ENCODE results near the gene STT3B. TPM values are rescaled to one million over a fixed set of nuclear protein-coding genes. Genes with fewer than 3 reads are reported as not detected.

STT3B gene
- total and polyA plus RNA-seq, 7 experiments from 2014 or later: 109 to 149 (median 131) TPM

DNA sequence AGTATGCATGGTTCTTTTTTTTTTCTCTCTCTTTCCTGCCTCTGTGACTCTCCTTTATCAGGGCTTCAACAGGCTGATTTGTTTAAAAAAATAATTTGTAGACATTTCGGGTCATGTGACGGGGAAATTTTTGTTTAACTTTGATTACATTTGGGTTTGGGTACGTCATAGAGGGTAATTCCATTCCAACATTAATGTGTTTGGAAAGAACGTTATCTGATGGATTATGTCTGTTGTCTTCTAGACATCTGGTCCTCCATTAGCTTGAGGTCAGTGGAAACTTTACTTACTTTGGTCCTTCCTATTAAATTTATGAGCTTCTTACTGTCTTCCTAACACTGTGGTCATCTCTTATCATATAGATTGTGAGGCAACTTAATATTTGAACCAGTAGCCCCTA, 80.9 kb downstream of the STT3B start:
- POLR2A ChIA-PET: no interaction called here
- Mint-ChIP-seq H3K4me1 (peaks cover 37 to 83% (median 58%) of the 10 kb centered on the region in 7 donors), H3K4me3 (peak overlapping the region in 1 of 10 donors; percentile 19), H3K36me3 (peaks cover 0 to 64% (median 51%) of the 10 kb centered on the region in 5 donors), H3K27ac (peak overlapping the region in 5 of 9 donors; percentile 21 to 58 (median 48)), H3K27me3 (no peaks in the 10 kb centered on the region), H3K9me3 (peaks cover 0 to 2% (median 0%) of the 10 kb centered on the region in 11 donors)
- Histone ChIP-seq H3K36me3 (ENCODE audit: control insufficient read depth in 2 of 3, insufficient read depth in 3 of 3, low read length in 3 of 3) (peaks cover 0 to 4% (median 4%) of the 10 kb centered on the region in 3 experiments), H3K4me3 (ENCODE audit: low read length) (no peak overlapping the region), H3K27ac (ENCODE audit: low read depth, low read length) (no peak overlapping the region), H3K4me1 (ENCODE audit: control insufficient read depth in 2 of 2, insufficient read depth in 2 of 2, low read length in 2 of 2) (peaks cover 0 to 3% of the 10 kb centered on the region in 2 donors), H3K27me3 (ENCODE audit: control insufficient read depth in 2 of 2, insufficient read depth in 2 of 2, low read length in 2 of 2) (no peaks in the 10 kb centered on the region), H3K9me3 (ENCODE audit: control insufficient read depth in 2 of 3, low read length in 3 of 3) (no peaks in the 10 kb centered on the region)
- no peak for ATAC-seq
- CTCF ChIA-PET: interaction anchor here (0.7 kb wide), 1 partner anchor 63 kb away, joined by 3 read pairs; no protein-coding TSS in a partner anchor
- no peak for DNase-seq
- intact Hi-C loops (cut with micrococcal nuclease): no loop called here

- DNase-seq (no peak), ATAC-seq (no peak)
- peaks cover 0 to 9% (median 4%) of the 10 kb centered on the region in 3 experiments for H3K36me3 ChIP-seq (ENCODE audit: control insufficient read depth in 2 of 3, insufficient read depth in 3 of 3, low read length in 3 of 3)
- no peaks in the 10 kb centered on the region for H3K27me3 Mint-ChIP-seq
- H3K4me1 Mint-ChIP-seq: peaks cover 33 to 76% (median 53%) of the 10 kb centered on the region in 7 donors
- H3K27ac ChIP-seq (ENCODE audit: low read depth, low read length): no peak overlapping the region
- H3K27ac Mint-ChIP-seq: peak overlapping the region in 4 of 9 donors; percentile 24 to 53 (median 44)
- H3K4me3 ChIP-seq (ENCODE audit: low read length): no peak overlapping the region
- H3K4me3 Mint-ChIP-seq: peak overlapping the region in 1 of 10 donors; percentile 27
- H3K36me3 Mint-ChIP-seq: peaks cover 0 to 63% (median 55%) of the 10 kb centered on the region in 5 donors
- H3K27me3 ChIP-seq (ENCODE audit: control insufficient read depth in 2 of 2, insufficient read depth in 2 of 2, low read length in 2 of 2): no peaks in the 10 kb centered on the region
- peaks cover 0 to 2% (median 0%) of the 10 kb centered on the region in 11 donors for H3K9me3 Mint-ChIP-seq
- POLR2A ChIA-PET: no interaction called here
- H3K4me1 ChIP-seq (ENCODE audit: control insufficient read depth in 2 of 2, insufficient read depth in 2 of 2, low read length in 2 of 2): peaks cover 0 to 3% of the 10 kb centered on the region in 2 donors
- CTCF ChIA-PET: no interaction called here
- intact Hi-C loops (cut with micrococcal nuclease): no loop called here
- no peaks in the 10 kb centered on the region for H3K9me3 ChIP-seq (ENCODE audit: control insufficient read depth in 2 of 3, low read length in 3 of 3)
These were observed 81.6 kb downstream of the STT3B start for GRCh38 chr3:31614162-31614921.

DNA sequence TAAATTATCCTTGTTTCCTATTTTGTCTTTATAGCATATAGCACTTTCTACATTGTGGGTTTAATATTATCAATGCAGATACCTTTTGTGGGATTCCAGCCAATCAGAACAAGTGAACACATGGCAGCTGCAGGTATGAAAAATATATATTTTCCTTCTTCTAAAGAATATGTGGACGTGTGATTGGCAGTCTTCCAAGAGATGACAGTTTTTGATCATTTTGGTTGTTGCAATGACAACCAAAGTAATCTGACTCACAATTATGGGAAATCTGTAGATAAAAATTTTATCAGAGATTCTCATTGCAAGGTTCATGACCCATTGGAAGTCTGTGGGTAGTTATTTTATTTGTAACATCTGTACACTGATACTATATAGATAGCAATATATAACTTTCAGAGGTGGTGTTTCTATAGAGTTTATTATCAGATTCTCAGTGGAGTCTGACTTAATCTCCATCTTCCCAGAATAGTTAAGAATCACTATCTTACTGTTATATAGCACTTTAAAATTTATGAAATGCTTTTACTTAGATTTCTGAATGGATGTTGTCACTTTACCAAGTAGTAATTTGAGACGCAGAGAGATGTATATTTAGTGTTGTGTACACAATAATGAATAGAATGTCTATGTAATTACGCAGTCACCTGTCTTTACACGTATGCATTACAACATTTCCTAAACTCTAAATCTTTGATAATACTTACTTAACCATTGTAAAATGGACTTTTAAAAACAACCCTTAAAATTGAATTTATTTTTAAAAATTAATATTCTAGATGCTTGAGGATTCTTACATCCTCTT, 82.5 kb downstream of the STT3B start:
- peaks cover 29 to 69% (median 46%) of the 10 kb centered on the region in 7 donors for H3K4me1 Mint-ChIP-seq
- ChIA-PET CTCF (no interaction called here), POLR2A (no interaction called here)
- DNase-seq: no peak
- no peak for ATAC-seq
- no peak overlapping the region for H3K4me3 ChIP-seq (ENCODE audit: low read length)
- peaks cover 0 to 2% (median 0%) of the 10 kb centered on the region in 11 donors for H3K9me3 Mint-ChIP-seq
- H3K27me3 ChIP-seq (ENCODE audit: control insufficient read depth in 2 of 2, insufficient read depth in 2 of 2, low read length in 2 of 2): no peaks in the 10 kb centered on the region
- H3K27ac ChIP-seq (ENCODE audit: low read depth, low read length): no peak overlapping the region
- H3K4me3 Mint-ChIP-seq: no peak overlapping the region
- no peaks in the 10 kb centered on the region for H3K9me3 ChIP-seq (ENCODE audit: control insufficient read depth in 2 of 3, low read length in 3 of 3)
- H3K27me3 Mint-ChIP-seq: no peaks in the 10 kb centered on the region
- peak overlapping the region in 3 of 9 donors; percentile 38 to 79 (median 41) for H3K27ac Mint-ChIP-seq
- H3K36me3 Mint-ChIP-seq: peaks cover 0 to 57% (median 50%) of the 10 kb centered on the region in 5 donors
- peaks cover 0 to 3% of the 10 kb centered on the region in 2 donors for H3K4me1 ChIP-seq (ENCODE audit: control insufficient read depth in 2 of 2, insufficient read depth in 2 of 2, low read length in 2 of 2)
- intact Hi-C loops (cut with micrococcal nuclease): loop anchor here in 1 of 2 donors (5.0 kb wide), 1 partner anchor 78 kb away; no protein-coding TSS in a partner anchor
- H3K36me3 ChIP-seq (ENCODE audit: control insufficient read depth in 2 of 3, insufficient read depth in 3 of 3, low read length in 3 of 3): peaks cover 0 to 16% (median 4%) of the 10 kb centered on the region in 3 experiments

GRCh38 chr3:31616711-31617110, 84.0 kb downstream of the STT3B start:
- CTCF ChIA-PET: interaction anchor here (0.6 kb wide), 1 partner anchor 33 kb away, joined by 3 read pairs; no protein-coding TSS in a partner anchor
- H3K36me3 ChIP-seq (ENCODE audit: control insufficient read depth in 2 of 3, insufficient read depth in 3 of 3, low read length in 3 of 3): peaks cover 0 to 26% (median 4%) of the 10 kb centered on the region in 3 experiments
- Mint-ChIP-seq H3K27me3 (no peaks in the 10 kb centered on the region), H3K36me3 (peaks cover 0 to 59% (median 50%) of the 10 kb centered on the region in 5 donors), H3K27ac (peak overlapping the region in 1 of 9 donors; percentile 79), H3K4me1 (peaks cover 24 to 65% (median 45%) of the 10 kb centered on the region in 7 donors), H3K4me3 (no peak overlapping the region), H3K9me3 (peaks cover 0 to 2% (median 0%) of the 10 kb centered on the region in 11 donors)
- POLR2A ChIA-PET: no interaction called here
- ATAC-seq (no peak), DNase-seq (no peak)
- no peak overlapping the region for H3K27ac ChIP-seq (ENCODE audit: low read depth, low read length)
- H3K27me3 ChIP-seq (ENCODE audit: control insufficient read depth in 2 of 2, insufficient read depth in 2 of 2, low read length in 2 of 2): no peaks in the 10 kb centered on the region
- peaks cover 0 to 3% of the 10 kb centered on the region in 2 donors for H3K4me1 ChIP-seq (ENCODE audit: control insufficient read depth in 2 of 2, insufficient read depth in 2 of 2, low read length in 2 of 2)
- intact Hi-C loops (cut with micrococcal nuclease): loop anchor here in 1 of 2 donors (5.0 kb wide), 1 partner anchor 79 kb away; no protein-coding TSS in a partner anchor
- no peaks in the 10 kb centered on the region for H3K9me3 ChIP-seq (ENCODE audit: control insufficient read depth in 2 of 3, low read length in 3 of 3)
- H3K4me3 ChIP-seq (ENCODE audit: low read length): no peak overlapping the region

- no peak for ATAC-seq
- Histone ChIP-seq H3K4me1 (ENCODE audit: control insufficient read depth in 2 of 2, insufficient read depth in 2 of 2, low read length in 2 of 2) (no peaks in the 10 kb centered on the region), H3K4me3 (ENCODE audit: low read length) (no peak overlapping the region), H3K27ac (ENCODE audit: low read depth, low read length) (no peak overlapping the region), H3K9me3 (ENCODE audit: control insufficient read depth in 2 of 3, low read length in 3 of 3) (no peaks in the 10 kb centered on the region), H3K36me3 (ENCODE audit: control insufficient read depth in 2 of 3, insufficient read depth in 3 of 3, low read length in 3 of 3) (peaks cover 8 to 54% (median 8%) of the 10 kb centered on the region in 3 experiments), H3K27me3 (ENCODE audit: control insufficient read depth in 2 of 2, insufficient read depth in 2 of 2, low read length in 2 of 2) (no peaks in the 10 kb centered on the region)
- CTCF ChIA-PET: no interaction called here
- Mint-ChIP-seq H3K27me3 (no peaks in the 10 kb centered on the region), H3K9me3 (no peaks in the 10 kb centered on the region), H3K4me3 (no peak overlapping the region), H3K27ac (peak overlapping the region in 3 of 9 donors; percentile 52 to 65 (median 61)), H3K36me3 (peaks cover 9 to 60% (median 41%) of the 10 kb centered on the region in 5 donors), H3K4me1 (peaks cover 13 to 36% (median 26%) of the 10 kb centered on the region in 7 donors)
- DNase-seq: no peak
- intact Hi-C loops (cut with micrococcal nuclease): loop anchor here in 1 of 2 donors (2.0 kb wide), 1 partner anchor 16 kb away; no protein-coding TSS in a partner anchor
- POLR2A ChIA-PET: no interaction called here
These were observed 87.9 kb downstream of the STT3B start for GRCh38 chr3:31620656-31621055.

GRCh38 chr3:31621314-31621713, 88.6 kb downstream of the STT3B start:
- Mint-ChIP-seq H3K9me3 (no peaks in the 10 kb centered on the region), H3K36me3 (peaks cover 13 to 61% (median 42%) of the 10 kb centered on the region in 5 donors), H3K4me1 (peaks cover 9 to 34% (median 23%) of the 10 kb centered on the region in 7 donors), H3K4me3 (no peak overlapping the region), H3K27ac (peak overlapping the region in 3 of 9 donors; percentile 7 to 65 (median 61)), H3K27me3 (no peaks in the 10 kb centered on the region)
- POLR2A ChIA-PET: no interaction called here
- no peak overlapping the region for H3K27ac ChIP-seq (ENCODE audit: low read depth, low read length)
- no peaks in the 10 kb centered on the region for H3K4me1 ChIP-seq (ENCODE audit: control insufficient read depth in 2 of 2, insufficient read depth in 2 of 2, low read length in 2 of 2)
- peaks cover 4 to 59% (median 8%) of the 10 kb centered on the region in 3 experiments for H3K36me3 ChIP-seq (ENCODE audit: control insufficient read depth in 2 of 3, insufficient read depth in 3 of 3, low read length in 3 of 3)
- ATAC-seq: no peak
- H3K27me3 ChIP-seq (ENCODE audit: control insufficient read depth in 2 of 2, insufficient read depth in 2 of 2, low read length in 2 of 2): no peaks in the 10 kb centered on the region
- no peak for DNase-seq
- no peaks in the 10 kb centered on the region for H3K9me3 ChIP-seq (ENCODE audit: control insufficient read depth in 2 of 3, low read length in 3 of 3)
- H3K4me3 ChIP-seq (ENCODE audit: low read length): no peak overlapping the region
- CTCF ChIA-PET: no interaction called here
- intact Hi-C loops (cut with micrococcal nuclease): loop anchor here in 1 of 2 donors (2.0 kb wide), 1 partner anchor 15 kb away; no protein-coding TSS in a partner anchor
